Activated CD8-positive, alpha-beta memory T cell treated with anti-CD3 and anti-CD28 coated beads, Interleukin-2, amount 50 U/mL, for 48 hours (primary cell): ENCODE results near the gene CFAP141.
A peak's percentile ranks its signal among the peaks of the same experiment; 100 is the strongest.
"Not testable (repeated sequence)": the region's sequence is repeated elsewhere in the genome, so short reads cannot be mapped to it uniquely, and the experiment has no call there.

Experiments used
- DNase-seq: peaks from one replicate; pipeline ENCODE4 v3.0.0-alpha.2; 2020

CFAP141 gene

DNA sequence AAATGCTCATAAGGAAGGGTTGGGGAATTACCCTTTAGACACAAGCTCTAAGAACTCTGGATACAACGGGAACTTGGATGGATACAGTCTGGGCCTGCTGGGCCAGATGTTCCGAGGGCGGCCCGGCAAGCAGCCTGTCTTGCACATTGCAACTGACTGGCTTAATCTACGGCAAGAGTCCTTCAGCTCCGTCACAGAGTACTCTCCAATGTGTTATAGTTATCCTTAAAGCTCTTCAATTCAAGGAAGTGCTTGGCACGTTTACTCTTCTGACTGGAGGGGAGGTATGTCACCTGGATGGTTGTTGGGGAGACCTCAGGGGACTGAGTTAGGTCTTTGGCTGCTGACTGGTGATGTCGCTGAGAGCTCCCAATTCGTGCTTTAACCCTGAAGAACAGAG, 1.1 kb upstream of the CFAP141 start:
- DNase-seq, result no peak

DNA sequence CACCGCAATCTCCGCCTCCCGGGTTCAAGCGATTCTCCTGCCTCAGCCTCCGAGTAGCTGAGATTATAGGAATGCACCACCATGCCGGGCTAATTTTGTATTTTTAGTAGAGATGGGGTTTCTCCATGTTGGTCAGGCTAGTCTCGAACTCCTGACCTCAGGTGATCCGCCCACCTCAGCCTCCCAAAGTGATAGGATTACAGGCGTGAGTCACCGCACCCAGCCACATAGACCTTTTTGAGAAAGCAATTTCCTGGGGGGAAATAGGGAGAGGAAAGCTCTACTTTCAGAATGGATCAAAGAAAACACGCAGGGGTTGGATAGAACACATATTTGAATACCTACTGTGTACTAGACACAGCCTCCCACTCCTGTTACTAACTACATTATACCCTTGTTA, 355 bp downstream of the CFAP141 start:
- not testable (repeated sequence) for DNase-seq

DNA sequence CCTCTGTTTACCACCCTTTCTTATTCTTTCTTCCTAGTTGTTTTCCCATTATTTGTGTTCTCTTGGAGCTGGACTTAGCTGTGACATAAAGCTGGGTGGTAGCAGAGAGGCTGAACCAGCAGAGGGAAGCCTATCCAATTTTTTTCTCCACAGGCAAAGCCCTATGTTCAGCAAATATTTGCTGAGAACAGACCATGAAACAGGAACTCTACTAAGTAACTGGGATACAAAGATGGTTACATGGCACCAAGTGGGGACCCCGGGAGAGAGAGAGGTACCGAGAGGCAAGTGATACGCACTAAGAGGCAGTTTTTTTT, 6.6 kb downstream of the CFAP141 start:
- DNase-seq, result no peak

DNA sequence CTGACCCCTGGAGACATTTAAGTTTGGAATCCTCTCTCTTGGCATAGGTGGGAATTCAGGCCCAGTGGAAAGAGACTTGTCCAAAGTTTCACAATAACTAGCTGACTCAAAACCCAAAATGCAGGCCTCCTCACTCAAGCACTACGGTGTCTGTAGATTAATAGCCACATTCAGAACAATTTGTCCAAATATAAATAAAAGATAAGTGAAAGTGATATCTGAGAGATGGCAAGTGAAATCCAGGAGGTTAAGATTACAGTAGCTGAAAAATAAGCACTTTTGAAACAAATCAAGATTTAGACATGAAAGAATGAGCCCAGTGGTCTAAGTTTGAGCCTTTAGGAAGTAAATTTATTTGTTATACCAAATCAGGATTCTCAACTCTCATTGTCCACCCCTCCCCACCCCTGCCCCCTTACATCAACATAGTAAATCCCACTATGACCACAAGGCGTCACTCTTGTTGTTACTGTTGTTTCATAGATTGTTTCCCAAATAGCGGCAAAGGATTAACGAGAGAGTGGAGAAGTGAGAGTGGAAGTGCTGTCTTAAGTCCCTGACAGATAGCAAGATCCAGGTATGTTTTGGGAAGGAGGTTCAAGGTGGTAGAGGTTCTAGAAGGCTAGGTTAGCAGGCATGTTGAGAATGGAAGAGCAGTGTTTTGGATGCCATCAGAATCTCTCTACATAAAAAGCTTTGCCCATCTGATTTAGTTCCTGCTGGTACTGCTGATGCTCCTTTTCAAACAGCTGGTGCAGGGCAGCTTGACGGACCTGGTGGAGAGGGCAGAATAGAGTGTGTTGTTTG, 7.2 kb downstream of the CFAP141 start:
- DNase-seq, result no peak

DNA sequence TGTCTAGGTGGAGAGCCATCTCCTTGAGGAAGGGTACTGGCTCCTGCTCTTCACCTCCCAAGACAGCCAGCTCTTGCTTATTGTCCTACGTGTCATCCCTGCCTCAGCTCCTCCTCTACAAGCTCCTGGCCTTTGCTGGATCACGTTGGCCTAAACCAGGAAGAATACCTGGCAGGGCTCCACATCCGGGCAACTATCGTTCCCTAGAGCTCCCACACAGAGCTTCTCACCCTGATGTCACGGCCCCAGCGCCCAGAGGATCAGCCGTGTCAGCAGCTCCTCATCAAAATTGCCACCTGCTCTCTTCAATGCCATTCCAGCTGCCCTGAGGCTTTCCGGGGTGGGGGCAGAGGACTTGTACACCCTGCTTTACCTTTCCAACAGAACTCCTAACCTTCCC, 12.3 kb downstream of the CFAP141 start:
- no peak for DNase-seq

DNA sequence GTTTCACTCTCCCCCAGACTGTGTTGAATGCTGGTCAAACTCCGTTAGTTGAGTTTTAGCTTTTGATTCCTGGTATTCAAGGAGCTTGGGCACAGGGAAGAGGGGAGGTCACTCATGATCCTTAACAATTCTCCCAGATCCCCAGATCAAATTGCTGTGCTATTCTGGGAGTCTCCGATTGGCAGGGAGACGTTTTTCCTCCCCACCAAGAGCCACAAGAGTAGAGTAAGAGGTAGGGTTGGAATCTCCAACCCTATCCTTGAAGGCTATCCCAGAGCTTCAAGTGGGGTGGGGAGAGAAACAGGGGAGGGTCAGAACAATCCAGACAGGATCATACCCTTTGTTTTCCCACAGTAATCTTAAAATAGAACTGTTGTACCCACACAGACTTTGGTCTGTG, 13.7 kb downstream of the CFAP141 start:
- no peak for DNase-seq

DNA sequence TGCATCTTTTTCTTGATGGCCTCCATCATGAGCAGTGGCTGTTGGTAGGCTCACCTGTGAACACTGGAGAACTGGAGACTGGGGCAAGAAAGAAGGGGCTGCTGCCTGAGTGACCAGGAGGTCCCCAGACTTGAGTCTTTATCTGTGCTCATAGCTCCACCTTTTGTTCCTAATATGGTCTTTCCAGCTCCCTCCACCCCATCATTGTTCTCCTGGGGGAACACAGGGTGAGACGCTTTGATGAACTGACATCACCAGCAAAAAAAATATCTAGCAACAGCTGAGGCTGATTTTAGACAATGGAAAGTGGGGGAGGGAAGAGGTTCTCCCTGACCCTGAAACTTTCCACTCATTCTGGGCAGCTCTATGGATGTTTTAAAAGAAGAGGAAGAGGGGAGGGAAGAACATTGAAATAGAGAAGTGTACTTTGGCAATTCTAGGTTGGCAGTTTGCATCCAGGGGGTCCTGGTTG, 14.1 kb downstream of the CFAP141 start, which contains the start of gene TPM3:
Gene TPM3, minus strand, starts transcription at position 111 of the 472 bp plus-strand sequence. Its CDS starts 82 bp downstream, at position 29.
- DNase-seq, result no peak

DNA sequence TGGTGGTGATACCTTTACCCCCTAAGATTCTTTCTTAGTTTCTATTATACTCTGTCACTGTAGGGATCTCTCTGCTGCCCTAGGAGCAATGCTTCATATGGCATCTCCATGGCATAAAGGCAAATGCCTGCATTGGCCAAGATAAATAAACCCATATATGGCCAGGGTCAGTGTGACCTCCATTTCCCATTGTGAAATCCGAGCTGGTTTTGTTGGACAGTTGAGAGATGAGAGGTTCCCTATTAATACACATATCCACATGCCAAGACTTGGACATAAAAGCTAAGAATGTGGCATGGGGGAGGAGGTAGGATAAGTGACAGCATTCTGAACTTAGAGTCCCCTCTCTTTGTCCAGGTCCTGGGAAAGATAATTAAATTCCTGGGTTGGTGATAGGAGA, 15.6 kb downstream of the CFAP141 start:
- no peak for DNase-seq

DNA sequence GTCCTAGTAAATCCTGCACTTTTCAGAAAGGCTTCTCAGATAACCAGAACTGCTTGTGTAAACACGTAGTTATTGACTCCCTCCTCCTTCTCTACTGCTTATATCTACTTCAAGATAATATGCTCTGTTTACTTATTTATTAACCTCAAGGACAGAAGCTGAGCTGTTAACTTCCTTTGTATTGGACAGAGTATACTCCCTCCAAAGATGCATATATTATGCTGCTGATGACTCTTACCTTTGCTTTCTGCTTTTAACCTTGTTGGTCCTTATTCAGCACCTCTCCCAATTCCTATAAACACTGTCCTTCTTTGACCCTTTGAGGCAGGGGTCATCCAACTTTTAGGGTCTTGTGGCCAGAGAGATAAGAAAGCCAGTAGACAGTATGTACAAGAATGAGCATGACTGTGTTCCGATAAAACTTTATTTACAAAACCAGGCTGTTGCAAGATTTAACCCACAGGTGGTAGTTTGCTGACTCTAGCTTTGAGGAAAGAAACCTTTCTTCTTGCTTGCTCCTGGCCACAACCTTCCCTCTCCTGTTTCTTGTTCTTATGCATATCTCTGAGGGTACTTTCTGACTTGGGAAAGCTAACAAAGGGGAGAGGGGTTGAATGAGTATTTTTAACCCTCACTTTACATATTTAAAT, 19.2 kb downstream of the CFAP141 start:
- no peak for DNase-seq

DNA sequence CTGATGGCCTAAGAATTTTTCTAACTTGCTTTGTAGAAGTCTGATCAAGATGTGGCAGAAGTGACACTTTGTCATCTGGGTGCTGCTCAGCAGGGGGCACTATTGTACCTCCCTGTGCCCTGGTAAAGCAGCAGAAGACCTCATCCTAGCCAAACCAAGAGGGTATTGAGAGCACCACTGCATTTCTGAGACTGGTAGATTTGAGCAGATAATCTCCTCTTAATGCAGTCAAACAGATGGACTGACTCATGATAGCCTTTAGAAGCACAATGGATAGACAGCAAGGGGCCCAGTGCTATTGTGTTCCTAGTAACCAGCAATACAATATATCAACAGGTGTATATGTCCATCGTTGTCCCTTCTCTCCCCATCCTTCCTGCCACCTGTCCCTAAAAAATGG, 20.0 kb downstream of the CFAP141 start:
- peak; percentile 82 for DNase-seq

DNA sequence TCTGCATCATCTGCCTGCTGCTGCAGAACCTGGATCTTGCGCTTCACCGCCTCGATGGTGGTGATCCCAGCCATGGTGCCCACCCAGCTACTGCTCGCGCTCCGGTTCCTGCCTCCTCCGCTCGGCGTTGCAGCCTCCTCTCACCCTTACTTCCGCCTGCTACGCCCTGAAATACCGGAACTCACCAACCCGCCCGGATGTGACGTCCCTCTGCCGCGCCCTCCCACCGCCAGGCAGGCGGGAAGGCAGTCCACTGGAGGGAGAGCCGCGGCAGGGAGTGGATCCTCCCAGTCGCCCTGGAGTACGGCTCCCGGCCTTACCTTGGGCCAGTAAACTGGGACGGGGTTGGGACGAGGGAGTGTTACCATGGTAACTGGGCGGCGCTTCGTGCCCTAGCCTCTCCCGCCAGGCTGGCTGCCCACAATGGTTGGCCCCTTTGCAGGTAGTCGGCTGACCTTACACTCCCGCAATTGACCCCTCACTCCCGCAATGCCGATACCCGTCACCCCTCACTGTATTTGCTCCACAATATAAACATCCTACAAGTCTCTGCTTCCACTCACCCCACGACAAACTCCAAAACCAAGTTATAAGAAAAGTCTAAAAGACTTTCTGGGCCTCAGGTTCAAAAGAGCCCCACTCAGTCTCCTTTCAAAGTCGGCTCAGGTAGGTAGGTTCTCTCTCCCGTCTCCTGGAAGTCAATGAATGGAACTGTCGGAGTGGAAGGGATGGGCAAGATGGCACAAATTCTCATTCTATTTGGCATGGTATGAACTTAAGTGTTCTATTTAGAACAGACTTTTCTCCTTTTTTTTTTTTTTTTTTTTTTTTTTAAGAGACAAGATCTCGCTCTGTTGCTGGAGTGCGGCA, 22.9 kb downstream of the CFAP141 start:
- DNase-seq, result peak; percentile 98

DNA sequence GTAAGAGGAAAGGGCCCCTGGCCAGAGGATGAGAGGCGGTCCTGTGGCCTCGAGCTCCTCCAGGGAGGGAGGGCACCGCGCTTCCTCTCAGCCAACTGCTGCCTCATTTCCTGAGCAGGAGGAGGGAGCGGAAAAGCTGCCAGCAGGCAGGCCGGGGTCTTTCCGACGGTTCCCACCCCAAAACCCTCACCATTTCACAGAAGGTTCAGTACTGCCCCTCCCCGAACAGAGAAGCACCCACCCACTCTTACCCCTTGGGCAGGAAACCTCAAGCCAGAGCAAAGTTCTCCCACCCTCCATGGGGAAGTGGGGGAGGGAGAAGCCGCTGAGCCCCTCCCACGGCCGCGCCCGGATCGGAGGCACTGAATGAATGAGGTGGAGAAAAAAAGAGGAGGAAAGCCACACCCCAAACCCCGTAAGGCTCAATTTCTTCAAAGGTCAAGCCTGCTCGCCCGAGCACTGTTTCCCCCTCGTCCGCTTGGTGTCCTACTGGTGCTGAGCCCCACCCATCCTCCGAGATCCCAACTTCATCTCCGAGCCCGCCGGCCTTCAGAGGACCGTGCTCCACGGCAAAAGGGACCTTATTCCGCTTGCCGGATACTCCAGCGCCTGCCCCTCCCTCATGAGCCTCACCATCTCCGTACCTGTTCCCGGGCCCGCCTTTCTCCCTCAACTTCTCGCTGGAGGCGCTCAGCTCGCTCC, 23.6 kb downstream of the CFAP141 start:
- DNase-seq, result peak; percentile 87

DNA sequence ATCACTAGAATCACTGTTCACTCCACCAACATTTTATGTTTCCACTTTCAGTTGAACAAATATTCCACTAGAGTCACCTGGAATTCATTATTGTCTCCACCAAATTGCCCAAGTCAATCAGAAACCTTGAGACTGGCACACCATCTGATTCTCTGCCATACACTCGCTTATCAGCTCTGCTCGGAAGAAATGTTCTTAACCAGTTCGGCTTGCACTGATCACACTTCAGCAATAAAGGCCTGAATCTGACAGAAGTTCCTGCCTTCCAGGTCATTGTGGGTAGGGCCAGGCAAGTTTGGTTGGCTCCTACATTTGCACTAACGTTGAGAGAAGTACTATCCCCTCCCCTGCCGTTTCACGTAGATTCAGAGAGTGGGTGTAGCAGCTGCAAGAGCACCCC, 24.2 kb downstream of the CFAP141 start:
- no peak for DNase-seq

DNA sequence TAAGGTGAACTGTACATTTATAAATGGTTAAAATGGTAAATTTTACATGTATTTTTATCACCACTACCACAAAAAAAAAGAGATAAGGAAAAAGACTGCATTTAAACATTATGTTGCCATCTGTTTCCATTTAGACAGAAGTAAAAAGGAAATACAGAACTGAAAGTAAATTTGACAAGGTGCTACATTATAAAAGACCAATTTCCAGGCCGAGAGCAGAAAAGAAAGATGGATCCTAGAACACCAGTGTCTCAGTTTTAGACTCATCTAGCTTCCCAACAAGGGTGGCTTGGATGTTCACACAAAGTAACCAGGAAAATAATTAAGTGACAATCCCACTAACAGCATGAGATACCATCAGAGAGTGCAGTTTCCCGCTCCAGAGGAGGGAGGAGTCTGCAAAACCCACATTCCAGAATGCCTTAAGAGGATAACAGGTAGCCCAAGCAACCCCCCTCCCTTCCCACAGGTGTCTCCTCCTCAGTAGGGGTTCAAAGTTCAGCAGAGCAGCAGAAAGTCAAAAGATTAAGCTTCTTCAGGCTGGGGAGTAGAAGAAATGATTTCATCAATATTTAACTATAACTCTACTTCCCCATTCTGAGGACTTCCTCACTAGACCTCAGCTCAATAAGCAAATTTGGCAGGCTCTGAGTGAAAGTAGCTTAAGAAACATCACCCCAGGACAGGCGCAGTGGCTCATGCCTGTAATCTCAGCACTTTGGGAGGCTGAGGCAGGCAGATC, 26.0 kb downstream of the CFAP141 start:
- no peak for DNase-seq

DNA sequence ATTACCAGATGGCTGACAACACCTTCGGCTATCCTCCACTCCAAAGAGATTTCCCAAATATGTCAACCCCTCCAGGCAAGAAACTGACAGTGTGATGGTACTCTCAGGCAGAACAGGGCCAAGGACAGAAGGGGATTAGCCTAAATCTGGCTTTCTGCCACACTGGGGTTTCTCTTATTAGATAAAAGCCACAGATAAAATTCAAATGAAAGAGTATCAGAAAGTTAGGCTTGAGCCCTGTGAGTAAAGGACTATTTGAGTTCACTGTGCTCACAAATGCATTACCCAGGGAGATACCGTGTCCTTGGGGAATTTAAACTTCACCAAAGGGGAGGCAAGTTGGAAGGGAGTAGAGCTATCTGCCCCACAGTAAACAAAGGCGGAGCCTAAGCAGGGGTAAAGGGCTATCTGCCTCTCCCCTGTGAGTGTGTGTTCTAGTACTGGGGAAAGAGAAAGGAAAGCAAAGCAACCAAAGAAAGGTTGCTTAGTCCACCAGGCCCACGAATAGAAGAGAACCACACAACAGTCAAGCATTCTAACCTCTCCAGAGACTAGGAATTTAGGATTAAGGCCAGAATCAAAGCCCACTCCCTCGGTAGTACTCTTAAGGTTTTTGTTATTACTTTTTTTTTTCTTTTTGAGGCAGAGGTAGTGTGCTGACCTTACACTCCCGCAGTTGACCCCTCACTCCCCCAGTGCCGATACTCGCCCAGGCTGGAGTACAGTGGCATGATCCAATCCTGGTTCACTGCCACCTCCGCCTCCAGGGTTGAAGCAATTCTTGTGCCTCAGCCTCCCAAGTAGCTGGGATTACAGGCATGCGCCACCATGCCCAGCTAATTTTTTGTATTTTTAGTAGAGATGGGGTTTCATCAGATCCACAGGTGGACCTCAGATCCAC, 27.0 kb downstream of the CFAP141 start:
- DNase-seq, result no peak

DNA sequence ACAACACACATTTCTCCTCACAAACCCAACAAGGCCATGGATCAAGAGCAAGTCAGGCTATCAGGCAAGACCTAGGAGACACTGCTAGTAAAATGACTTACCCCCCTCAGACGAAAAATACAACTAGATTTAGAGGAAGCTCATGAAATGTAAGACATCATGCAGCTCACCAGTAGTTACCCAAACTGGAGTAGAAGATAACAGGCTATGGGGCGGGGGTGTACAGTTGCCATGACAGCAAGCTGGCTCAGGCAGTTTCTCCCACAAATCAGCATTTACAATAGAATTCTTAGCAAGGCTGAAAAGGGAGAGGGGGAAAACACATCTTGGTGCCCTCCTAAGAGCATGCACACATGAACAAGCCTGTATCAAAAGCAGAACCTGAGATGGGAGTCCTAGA, 28.1 kb downstream of the CFAP141 start:
- no peak for DNase-seq

DNA sequence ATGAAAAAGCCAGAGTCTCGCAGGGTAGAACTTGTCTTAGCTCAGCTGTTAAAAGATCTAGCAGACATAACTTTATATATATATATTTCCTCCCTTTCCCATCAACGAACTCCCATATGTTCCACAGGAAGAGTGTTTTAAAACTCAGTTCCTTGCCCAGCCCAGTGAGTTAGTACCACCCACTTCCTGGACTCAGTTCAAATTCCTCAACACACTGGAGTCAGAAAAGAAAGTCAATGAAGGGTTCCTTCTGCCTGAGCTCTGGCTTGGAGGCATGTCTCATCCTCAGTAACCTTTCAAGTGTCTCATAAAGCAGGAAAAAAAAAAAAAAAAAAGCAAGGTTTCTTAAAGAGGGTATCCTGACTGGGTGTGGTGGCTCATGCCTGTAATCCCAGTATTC, 29.8 kb downstream of the CFAP141 start:
- DNase-seq, result no peak

DNA sequence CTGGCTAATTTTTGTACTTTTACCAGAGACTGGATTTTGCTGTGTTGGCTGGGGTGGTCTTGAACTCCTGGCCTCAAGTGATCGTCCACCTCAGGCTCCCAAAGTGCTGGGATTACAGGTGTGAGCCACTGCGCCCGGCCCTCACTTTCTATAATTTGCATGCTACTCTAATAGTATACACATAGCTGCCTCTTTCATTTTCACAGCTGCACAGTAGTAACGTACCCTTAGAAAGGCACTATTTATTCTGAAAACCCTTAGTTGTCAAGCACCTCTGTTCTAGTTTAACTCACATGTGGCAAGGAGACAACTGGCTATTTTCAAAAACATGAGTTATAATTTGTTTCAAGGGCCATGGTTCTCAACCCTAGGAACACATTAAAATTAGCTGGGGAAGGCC, 31.5 kb downstream of the CFAP141 start:
- DNase-seq, result no peak

DNA sequence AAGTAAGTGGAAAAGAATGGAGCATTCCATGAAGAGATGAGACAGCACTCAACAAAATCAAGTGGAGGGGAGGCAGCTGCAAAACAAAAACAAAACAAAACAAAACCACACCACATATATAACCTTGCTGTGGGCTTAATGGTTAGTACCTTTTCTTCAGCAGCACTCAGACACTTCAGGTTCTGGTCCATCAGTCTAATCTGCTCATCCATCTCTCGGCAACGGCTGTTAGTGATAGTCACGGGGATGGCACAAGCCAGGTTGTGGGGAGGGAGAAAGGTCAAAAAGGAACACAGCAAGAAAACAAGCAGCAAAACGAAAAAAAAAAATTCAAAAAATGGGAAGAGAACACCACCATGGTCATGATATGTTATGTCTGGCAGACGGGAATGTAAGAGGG, 34.3 kb downstream of the CFAP141 start:
- no peak for DNase-seq

DNA sequence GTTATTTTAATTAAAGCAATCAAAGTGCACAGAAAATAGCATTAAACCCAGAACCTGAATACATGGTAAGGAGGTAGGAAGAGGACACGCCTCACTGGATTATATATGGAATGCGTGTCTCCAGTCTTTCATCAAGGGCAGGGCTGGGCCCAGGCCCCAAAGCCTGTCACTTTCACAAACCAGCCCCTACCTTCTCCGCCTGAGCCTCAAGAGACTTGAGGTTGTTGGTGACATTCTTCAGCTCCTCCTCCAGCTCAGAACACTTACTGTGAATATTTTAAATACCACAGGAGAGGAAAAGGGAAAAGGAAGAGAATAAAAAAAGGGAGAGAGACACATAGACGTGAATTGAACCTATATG, 34.9 kb downstream of the CFAP141 start:
- no peak for DNase-seq

DNA sequence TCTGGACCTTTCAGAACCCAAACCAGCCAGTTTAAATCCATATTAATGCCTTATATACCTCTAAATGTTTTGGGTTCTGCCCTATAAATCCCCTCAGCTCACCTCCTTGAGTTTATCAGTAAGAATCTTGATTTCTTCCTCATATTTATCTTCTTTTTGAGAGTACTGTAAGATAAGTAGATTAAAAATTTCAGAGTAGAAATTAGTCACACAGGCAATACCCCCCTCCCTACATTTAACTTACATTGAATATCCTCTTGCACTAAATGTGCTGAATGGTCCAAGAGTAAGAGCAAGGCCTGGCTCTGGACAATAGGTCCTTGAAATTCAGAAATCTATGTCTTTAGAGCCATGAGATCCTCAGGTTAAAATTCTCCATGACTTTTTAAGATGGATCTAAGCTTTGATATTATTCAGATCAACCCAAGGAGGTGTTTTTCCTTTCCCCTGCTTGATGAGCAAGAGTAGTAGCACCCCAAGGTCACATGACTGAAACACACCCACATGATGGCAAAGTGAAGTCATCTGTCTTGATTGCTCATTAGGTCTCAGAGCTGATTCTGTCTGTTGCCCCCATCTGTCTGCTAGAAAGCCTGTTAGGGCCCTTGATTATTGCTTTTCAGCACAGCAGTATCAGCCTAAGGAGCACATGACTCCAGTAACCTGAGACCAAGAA, 35.4 kb downstream of the CFAP141 start:
- DNase-seq, result no peak
